GM12872 (cell line): ENCODE measurements around the gene SYT15.
A peak's percentile ranks its signal among the peaks of the same experiment; 100 is the strongest.

Experiments used
- TF ChIP-seq, protein P1 (sequence below): IDR thresholded peaks from 3 replicates; pipeline ENCODE4 v1.5.1; 2011; ENCODE audit warnings: low read depth, mild to moderate bottlenecking, low read length, moderate library complexity; ENCODE audit not compliant: insufficient read depth

Gene SYT15

GRCh38 chr10:46543466-46544377 lies 35.2 kb upstream of the SYT15 start:
- TF ChIP-seq, protein P1, sequence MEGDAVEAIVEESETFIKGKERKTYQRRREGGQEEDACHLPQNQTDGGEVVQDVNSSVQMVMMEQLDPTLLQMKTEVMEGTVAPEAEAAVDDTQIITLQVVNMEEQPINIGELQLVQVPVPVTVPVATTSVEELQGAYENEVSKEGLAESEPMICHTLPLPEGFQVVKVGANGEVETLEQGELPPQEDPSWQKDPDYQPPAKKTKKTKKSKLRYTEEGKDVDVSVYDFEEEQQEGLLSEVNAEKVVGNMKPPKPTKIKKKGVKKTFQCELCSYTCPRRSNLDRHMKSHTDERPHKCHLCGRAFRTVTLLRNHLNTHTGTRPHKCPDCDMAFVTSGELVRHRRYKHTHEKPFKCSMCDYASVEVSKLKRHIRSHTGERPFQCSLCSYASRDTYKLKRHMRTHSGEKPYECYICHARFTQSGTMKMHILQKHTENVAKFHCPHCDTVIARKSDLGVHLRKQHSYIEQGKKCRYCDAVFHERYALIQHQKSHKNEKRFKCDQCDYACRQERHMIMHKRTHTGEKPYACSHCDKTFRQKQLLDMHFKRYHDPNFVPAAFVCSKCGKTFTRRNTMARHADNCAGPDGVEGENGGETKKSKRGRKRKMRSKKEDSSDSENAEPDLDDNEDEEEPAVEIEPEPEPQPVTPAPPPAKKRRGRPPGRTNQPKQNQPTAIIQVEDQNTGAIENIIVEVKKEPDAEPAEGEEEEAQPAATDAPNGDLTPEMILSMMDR: no peak

- TF ChIP-seq, protein P1: peak; percentile 57
Observed at GRCh38 chr10:46544989-46545791, 33.7 kb upstream of the SYT15 start.

DNA sequence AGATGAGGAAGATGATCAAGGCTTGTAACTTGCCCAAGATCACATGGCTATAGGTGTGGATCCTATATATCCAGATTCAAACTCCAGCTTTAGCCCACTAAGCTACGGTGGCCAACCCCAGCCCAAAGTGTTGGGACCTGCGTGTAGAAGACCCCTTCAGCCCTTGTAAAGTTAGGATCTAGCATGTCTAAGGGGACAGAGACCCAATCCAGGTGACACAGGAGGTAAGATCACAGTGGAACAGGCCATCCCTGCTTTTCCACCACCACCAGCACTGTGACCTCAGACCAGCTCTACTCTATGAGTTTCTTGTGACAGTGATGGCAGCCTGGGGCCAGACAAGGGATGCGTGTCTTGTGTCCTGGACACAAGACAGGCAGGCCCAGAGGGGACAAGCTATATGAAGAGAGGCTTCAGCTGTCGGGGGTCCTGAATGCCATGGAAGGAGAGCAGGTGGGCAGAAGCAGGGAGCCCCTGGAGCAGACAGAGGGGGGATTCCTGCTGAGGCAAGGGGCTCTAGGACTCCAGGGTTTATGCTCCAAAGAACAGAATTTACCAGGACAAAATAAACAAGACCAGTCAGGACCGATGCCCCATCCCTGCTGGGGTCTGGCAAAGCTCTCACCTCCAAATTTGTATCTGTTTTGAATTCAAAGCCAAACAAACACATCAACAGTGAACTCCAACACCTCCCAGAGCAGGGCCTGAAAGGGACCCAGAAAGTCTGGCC lies 32.9 kb upstream of the SYT15 start:
- TF ChIP-seq, protein P1: no peak

GRCh38 chr10:46546591-46547540 lies 32.1 kb upstream of the SYT15 start:
- TF ChIP-seq, protein P1: no peak

GRCh38 chr10:46547541-46548497 lies 31.1 kb upstream of the SYT15 start:
- TF ChIP-seq, protein P1: no peak
